A549 (cell line): ENCODE results near the gene RPL35.

Source experiments
- MYC ChIP-seq: IDR thresholded peaks from 2 replicates; pipeline ENCODE4 v1.6.1; 2012; ENCODE audit warnings: mild to moderate bottlenecking, inconsistent platforms, low read length, improper control_type of control experiment, borderline replicate concordance
- POLR2A ChIP-seq: IDR thresholded peaks from 2 replicates; pipeline ENCODE4 v1.6.1; 2012; ENCODE audit warnings: mild to moderate bottlenecking, low read length
- RCOR1 ChIP-seq: fragments of 150-350 bp; IDR thresholded peaks from 2 replicates; pipeline ENCODE4 v1.6.1; 2014; ENCODE audit warnings: antibody characterized with exemption, low read length, low read depth
- TF ChIP-seq, protein P1 (sequence below): fragments of >200 bp; sonication (Bioruptor Twin); formaldehyde crosslinking; IDR thresholded peaks from 3 replicates; pipeline ENCODE4 v1.5.1; 2016
- TF ChIP-seq, protein P2 (sequence below): fragments of 450-650 bp; IDR thresholded peaks from 2 replicates; pipeline ENCODE4 v1.6.1; 2014; ENCODE audit warnings: antibody characterized with exemption
- TF ChIP-seq, protein P3 (sequence below): IDR thresholded peaks from 2 replicates; pipeline ENCODE4 v1.6.1; 2012

DNA sequence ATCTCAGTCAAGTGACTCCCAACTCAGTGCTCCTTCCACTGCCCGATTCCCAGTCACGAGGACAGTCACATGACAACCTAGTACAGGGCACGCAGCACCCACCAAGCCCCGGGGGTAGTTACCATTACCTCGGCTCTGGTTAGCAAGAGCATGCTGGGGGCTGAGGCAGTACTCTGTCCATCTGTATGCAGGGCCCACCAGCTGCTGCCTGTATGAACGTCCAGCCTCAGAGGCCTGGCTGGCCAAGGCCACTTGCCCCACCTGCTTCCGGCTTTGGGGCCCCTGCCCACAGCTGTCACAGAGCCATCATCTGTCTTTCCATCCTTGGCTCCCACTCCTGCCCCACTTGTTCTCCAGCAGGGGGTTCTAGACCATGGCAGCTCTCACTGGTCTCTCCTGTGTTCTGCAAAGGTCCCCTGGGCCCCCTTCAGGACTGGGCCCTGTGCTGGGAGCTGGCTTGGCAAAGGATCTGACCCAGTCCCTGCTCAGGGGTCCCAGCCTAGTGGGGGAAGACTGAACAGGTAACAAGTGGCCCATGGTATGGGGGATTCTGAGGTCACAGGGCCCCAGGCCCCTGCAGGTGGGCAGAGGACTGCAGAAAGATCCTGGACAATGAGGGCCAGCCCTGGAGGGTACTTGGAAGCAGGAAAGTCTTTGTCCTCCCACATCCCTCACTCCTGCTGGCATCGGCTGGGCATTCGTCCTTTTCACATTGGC, 3.3 kb downstream of the RPL35 start:
- TF ChIP-seq MYC = no peak
- TF ChIP-seq, protein P1, sequence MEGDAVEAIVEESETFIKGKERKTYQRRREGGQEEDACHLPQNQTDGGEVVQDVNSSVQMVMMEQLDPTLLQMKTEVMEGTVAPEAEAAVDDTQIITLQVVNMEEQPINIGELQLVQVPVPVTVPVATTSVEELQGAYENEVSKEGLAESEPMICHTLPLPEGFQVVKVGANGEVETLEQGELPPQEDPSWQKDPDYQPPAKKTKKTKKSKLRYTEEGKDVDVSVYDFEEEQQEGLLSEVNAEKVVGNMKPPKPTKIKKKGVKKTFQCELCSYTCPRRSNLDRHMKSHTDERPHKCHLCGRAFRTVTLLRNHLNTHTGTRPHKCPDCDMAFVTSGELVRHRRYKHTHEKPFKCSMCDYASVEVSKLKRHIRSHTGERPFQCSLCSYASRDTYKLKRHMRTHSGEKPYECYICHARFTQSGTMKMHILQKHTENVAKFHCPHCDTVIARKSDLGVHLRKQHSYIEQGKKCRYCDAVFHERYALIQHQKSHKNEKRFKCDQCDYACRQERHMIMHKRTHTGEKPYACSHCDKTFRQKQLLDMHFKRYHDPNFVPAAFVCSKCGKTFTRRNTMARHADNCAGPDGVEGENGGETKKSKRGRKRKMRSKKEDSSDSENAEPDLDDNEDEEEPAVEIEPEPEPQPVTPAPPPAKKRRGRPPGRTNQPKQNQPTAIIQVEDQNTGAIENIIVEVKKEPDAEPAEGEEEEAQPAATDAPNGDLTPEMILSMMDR = no peak
- no peak for TF ChIP-seq POLR2A
- TF ChIP-seq RCOR1 = no peak
- TF ChIP-seq, protein P2, sequence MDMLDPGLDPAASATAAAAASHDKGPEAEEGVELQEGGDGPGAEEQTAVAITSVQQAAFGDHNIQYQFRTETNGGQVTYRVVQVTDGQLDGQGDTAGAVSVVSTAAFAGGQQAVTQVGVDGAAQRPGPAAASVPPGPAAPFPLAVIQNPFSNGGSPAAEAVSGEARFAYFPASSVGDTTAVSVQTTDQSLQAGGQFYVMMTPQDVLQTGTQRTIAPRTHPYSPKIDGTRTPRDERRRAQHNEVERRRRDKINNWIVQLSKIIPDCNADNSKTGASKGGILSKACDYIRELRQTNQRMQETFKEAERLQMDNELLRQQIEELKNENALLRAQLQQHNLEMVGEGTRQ = 0 out of 2 replicates have a peak, but pooled peaks have one; percentile 29
- TF ChIP-seq, protein P3, sequence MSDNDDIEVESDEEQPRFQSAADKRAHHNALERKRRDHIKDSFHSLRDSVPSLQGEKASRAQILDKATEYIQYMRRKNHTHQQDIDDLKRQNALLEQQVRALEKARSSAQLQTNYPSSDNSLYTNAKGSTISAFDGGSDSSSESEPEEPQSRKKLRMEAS = no peak
